Activated CD8-positive, alpha-beta memory T cell treated with anti-CD3 and anti-CD28 coated beads for 1 hour (primary cell): Measurements from ENCODE around the gene TTLL13.
A peak's percentile ranks its signal among the peaks of the same experiment; 100 is the strongest.
"Not testable (repeated sequence)": the region's sequence is repeated elsewhere in the genome, so short reads cannot be mapped to it uniquely, and the experiment has no call there.

Source experiments
- DNase-seq, 2 donors: peaks; one replicate each; pipeline ENCODE4 v3.0.0-alpha.2; 2020; ENCODE audit warnings: low read depth in 1 of 2; ENCODE audit errors: extremely low read depth in 1 of 2

Gene TTLL13

GRCh38 chr15:90280743-90281142, 31.4 kb downstream of the TTLL13 start:
- not testable (repeated sequence) for DNase-seq

DNA sequence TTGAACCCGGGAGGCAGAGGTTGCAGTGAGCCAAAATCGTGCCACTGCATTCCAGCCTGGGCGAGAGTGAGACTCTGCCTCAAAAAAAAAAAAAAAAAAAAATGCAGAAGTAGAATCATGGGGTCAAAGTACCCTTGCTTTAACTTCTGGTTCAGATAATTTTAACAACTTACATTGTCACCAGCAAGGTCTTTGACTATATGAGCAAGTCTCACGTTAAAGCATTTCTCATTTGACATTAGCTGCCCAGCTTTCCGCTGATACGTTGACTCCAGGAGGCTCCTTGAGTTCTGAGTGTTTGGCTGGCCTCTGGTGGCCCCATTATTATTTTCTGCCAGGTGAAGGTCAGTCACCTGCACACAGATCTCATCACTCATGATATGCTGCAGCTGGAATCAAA, 32.3 kb downstream of the TTLL13 start:
- not testable (repeated sequence) for DNase-seq

GRCh38 chr15:90286678-90287077, 37.3 kb downstream of the TTLL13 start:
- no peak for DNase-seq

DNA sequence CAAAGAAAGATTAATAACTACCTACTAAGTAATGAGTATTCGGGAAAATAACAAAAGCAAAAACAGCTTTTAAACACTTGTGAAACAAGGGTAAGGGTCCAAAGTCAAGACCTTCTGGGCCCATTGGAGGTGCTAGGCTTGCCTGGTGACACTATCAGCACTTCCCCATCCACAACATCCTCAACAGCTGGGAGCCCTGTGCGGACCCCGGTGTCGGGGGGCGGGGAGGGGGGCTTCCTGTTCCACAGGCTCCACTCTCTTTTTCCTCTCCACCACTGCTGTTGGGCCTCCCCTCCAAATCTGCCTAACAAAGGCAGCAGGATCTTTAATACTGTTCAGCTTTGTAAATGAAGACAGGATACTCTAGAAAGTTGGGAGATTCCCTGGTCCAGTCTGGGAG, 37.7 kb downstream of the TTLL13 start:
- DNase-seq = no peak

GRCh38 chr15:90287946-90288345, 38.6 kb downstream of the TTLL13 start:
- DNase-seq = no peak

DNA sequence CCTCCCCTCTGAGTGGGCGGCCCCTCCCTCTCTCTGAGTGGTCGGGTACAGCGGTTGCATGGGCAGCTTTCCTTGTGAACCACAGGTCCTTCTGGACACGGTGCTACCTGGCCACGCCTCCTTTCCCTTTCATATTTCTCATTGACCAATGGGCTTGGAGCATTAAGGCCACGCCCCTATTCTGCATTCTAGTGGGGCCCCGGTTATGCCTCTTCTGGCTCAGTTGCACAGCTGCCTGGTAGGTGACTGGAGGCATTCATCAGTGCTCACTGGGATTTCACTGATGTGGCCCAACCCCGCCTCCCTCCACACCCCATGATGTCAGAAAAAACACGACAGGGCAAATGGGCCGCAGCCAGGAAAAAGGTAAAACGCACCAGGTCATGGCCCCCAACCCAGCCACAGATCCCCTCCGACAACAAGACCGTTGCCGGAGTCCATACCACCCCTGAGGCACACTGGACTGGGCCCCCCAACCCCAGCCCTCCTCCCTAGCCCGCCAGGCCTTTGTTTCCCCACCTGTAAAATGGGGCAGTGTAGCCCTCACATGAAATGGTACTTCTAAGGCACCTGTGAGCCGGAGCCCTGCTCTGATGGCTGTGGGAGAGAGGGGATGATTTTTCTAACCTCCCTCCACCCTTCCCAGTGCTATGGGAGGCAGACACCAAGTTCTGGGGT, 42.5 kb downstream of the TTLL13 start:
- DNase-seq = no peak

DNA sequence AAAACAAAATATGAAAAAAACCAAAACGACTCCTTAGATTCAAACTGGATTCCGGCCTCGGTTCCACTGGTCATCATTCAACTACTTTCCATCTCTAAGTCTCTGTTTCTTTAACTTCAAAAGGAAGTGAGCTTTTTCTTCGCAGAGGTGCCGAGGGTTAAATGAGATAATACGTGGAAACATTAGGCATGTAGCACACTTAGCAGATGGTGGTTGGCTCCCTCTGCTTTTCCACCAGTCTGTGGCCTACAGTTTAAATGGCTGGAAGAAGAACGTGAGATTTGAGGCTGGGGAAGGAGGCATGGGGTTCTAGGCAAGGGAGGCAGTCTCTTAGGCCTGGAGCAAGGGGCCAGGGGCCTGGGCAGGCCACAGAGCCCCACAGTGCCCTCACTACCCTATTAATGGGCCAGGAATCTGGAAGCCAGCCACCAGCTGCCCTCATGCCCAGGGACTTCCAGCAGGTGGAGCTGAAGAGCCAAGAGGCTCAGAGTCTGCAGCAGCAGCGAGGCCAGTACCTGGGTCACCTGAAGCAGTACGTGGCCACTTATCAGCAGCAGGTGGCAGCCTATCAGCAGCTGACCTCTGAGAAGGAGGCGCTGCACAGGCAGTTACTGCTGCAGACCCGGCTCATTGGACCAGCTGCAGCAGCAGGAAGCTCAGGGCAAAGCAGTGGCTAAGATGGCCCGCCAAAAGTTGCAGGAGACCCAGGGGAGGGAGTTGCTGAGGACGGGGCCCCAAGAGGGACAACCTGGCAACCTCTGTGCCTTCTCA, 43.9 kb downstream of the TTLL13 start:
- DNase-seq = peak; percentile 20 to 51

- DNase-seq = no peak
Measured at GRCh38 chr15:90294159-90294558, 44.8 kb downstream of the TTLL13 start.

- DNase-seq = no peak
Measured at GRCh38 chr15:90294601-90295269, 45.4 kb downstream of the TTLL13 start.

GRCh38 chr15:90295270-90295648, 45.9 kb downstream of the TTLL13 start:
- no peak for DNase-seq

DNA sequence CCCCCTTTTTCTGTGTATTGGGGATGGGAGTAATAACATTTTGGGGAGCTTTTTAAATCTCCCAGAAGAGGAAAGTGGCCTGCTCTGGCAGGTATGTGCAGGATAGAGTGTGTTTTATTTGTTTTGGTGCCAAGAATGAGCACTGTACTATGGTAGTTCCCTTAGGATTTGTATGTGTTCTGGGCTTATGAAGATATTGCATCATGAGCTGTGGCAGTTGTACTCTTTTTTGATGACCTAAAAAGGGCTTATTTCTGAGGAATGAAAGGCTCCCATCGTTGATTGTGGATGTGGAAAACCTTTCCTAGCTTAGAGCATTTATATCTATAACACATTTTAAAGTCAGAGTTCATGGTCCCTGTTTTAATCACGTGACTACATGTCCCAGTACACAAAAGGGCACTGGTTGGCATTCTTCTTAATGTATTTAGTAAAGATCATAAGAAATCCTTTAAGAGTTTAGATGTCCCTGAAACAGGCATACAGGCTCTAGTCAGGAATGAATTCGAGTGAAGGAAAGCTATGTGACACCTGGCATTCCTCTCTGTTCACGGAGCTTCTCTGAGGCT, 47.0 kb downstream of the TTLL13 start:
- not testable (repeated sequence) for DNase-seq

GRCh38 chr15:90297021-90297420, 47.7 kb downstream of the TTLL13 start:
- DNase-seq = no peak

DNA sequence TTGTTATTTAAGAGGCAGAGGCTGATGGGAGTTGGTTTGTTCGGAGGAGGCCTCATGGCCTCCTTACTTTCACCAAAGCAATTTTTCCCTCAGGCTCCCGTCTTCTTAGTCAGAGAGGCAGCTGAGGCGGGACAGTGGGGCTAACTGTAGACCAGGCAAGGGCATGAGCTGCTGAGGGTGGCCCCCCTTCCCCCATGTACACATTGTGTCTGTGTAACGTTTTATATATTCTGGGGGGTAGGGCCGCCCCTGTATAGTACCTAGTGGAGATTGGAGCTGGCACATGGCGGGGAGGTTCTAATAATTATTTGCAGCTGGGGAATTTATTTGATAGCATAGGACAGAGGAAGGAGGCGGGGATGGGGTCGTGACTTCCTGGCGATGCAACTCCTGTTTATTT, 51.2 kb downstream of the TTLL13 start:
- DNase-seq = no peak

- peak; percentile 9 to 45 for DNase-seq
Measured at GRCh38 chr15:90300988-90301706, 51.8 kb downstream of the TTLL13 start.

DNA sequence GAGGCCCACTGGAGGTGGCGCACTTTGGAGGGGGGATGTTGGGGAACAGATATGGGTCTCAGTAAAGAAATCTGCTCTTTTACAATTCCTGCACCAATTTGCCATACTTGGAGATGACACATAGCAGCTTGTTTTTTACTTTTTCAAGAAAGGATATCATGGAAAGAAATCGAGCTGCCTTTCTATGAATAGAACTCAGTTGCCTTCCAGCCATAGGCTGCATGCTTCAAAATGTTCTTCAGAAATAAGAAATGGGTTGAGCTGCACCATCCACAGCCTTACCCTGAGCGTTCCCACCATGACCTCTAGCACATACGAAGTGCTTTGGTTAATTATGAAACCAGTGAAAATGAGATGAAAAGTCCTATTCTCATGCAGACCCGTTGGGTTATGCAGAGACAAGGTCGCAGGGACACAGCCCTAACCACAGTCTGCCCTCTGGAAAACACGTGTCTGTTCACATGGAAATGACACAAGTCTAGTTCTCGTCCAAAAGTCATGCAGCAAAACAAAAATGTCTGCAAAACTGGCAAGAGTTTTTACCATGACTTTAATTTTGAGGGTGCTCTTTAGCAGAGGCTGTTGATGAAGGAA, 52.4 kb downstream of the TTLL13 start:
- DNase-seq = no peak

- not testable (repeated sequence) for DNase-seq
Measured at GRCh38 chr15:90305355-90305754, 56.0 kb downstream of the TTLL13 start.

DNA sequence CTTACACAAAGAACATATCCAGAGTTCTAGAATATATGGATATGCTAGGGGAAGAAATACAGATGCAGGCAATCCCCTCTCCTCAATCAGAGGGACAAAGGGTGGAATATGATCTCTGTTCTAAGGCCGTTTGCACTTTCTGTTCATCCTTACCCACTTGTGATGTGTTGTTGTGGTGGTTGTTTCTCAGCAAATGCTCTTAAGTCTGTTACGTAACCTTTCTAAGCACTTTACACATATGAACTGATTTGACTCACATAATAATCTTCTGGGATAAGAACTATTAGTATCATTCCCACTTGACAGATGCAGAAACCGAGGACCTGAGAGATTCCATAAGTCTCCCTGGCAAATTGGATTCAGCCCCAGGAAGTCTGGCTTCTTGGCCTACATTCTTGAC, 56.6 kb downstream of the TTLL13 start:
- no peak for DNase-seq

GRCh38 chr15:90306560-90306959, 57.2 kb downstream of the TTLL13 start:
- DNase-seq = no peak

GRCh38 chr15:90307661-90308060, 58.3 kb downstream of the TTLL13 start:
- DNase-seq = no peak

DNA sequence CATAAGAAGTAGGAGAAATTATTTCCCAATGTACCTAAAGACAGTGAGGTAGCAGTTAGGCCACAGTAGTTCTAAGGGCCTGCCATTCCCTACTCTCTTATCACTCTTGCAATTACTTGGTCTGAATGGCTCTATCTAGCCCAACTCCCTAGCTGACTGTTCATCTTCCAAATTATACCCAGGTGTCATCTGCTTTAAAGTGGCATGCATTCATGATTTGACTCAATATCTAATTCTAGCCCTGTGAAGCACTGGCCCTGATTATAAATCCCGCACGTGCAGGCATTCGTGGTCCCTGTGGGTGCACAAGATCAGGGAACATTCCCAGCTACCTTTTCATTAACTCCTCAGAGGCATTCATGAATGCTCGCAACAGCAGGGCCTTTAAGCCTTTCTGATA, 59.7 kb downstream of the TTLL13 start:
- no peak for DNase-seq
